Measurements from ENCODE around the gene TXNRD2. TPM values are rescaled to one million over a fixed set of nuclear protein-coding genes. Genes with fewer than 3 reads are reported as not detected.

The TXNRD2 gene
- total RNA-seq, 1 experiment from 2014 or later = 19.7 TPM

GRCh38 chr22:19876314-19876940 is 65.2 kb downstream of the TXNRD2 start:
- Histone ChIP-seq H3K9me3 (ENCODE audit: control insufficient read depth in 1 of 2, insufficient read depth in 1 of 2, low read depth in 1 of 2, low read length in 2 of 2) (no peaks in the 10 kb centered on the region), H3K79me2 (ENCODE audit: insufficient read depth, low read length) (no peaks in the 10 kb centered on the region), H4K20me1 (ENCODE audit: insufficient read depth) (no peaks in the 10 kb centered on the region), H3K4me3 (replicated peaks in 1 of 2; ENCODE audit: low read depth in 1 of 2, low read length in 2 of 2) (no peak overlapping the region), H3K4me2 (ENCODE audit: low read length) (no peak overlapping the region), H3K9ac (ENCODE audit: low read length) (no peak overlapping the region), H3K9me2 (ENCODE audit: insufficient read depth) (no peaks in the 10 kb centered on the region), H3K4me1 (ENCODE audit: control insufficient read depth in 1 of 2, insufficient read depth in 2 of 2, low read length in 2 of 2) (peaks cover 10 to 19% of the 10 kb centered on the region in 2 experiments), H3K36me3 (ENCODE audit: control insufficient read depth in 1 of 2, insufficient read depth in 2 of 2, low read length in 2 of 2) (no peaks in the 10 kb centered on the region), H3K27me3 (ENCODE audit: insufficient read depth, low read length) (no peaks in the 10 kb centered on the region), H3K27ac (ENCODE audit: low read depth, low read length) (no peak overlapping the region), H2AFZ (ENCODE audit: low read depth, low read length, poor library complexity, severe bottlenecking) (no peak overlapping the region)
- ChIA-PET RAD21 (ENCODE audit: low non-redundant PET in 1 of 2, low total read pairs in 2 of 2, uncharacterized antibody in 2 of 2, unreplicated experiment in 2 of 2) (no interaction called here), CTCF (no interaction called here), POLR2A (no interaction called here)
- DNase-seq (ENCODE audit: low read depth, low spot score) (no peak), ATAC-seq (no peak)
- TF ChIP-seq POLR2A (IDR thresholded peaks at IDR 0.05; ENCODE audit: borderline replicate concordance, extremely low read depth, insufficient read depth, insufficient read length) = no peak
- no peak for TF ChIP-seq SRF (IDR thresholded peaks at IDR 0.05; ENCODE audit: low read depth)
- TF ChIP-seq, protein P1, sequence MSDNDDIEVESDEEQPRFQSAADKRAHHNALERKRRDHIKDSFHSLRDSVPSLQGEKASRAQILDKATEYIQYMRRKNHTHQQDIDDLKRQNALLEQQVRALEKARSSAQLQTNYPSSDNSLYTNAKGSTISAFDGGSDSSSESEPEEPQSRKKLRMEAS (IDR thresholded peaks at IDR 0.05) = no peak
- no peak for TF ChIP-seq SP1 (IDR thresholded peaks at IDR 0.05; ENCODE audit: low read depth)
- TF ChIP-seq ZBTB33 (IDR thresholded peaks at IDR 0.05; ENCODE audit: extremely low read depth, insufficient replicate concordance, low read length) = no peak
- no TSS peak for BruUV-seq (replicated peaks)
- intact Hi-C loops (cut with micrococcal nuclease) = no loop called here

- POLR2A ChIA-PET = no interaction called here
- Histone ChIP-seq H2AFZ (ENCODE audit: low read depth, low read length, poor library complexity, severe bottlenecking) (no peak overlapping the region), H4K20me1 (ENCODE audit: insufficient read depth) (no peaks in the 10 kb centered on the region), H3K36me3 (ENCODE audit: control insufficient read depth in 1 of 2, insufficient read depth in 2 of 2, low read length in 2 of 2) (no peaks in the 10 kb centered on the region), H3K9me3 (ENCODE audit: control insufficient read depth in 1 of 2, insufficient read depth in 1 of 2, low read depth in 1 of 2, low read length in 2 of 2) (no peaks in the 10 kb centered on the region), H3K9ac (ENCODE audit: low read length) (no peak overlapping the region), H3K9me2 (ENCODE audit: insufficient read depth) (no peaks in the 10 kb centered on the region), H3K27me3 (ENCODE audit: insufficient read depth, low read length) (no peaks in the 10 kb centered on the region), H3K27ac (ENCODE audit: low read depth, low read length) (no peak overlapping the region), H3K4me3 (replicated peaks in 1 of 2; ENCODE audit: low read depth in 1 of 2, low read length in 2 of 2) (no peak overlapping the region), H3K4me2 (ENCODE audit: low read length) (no peak overlapping the region), H3K79me2 (ENCODE audit: insufficient read depth, low read length) (no peaks in the 10 kb centered on the region), H3K4me1 (ENCODE audit: control insufficient read depth in 1 of 2, insufficient read depth in 2 of 2, low read length in 2 of 2) (peaks cover 5 to 12% of the 10 kb centered on the region in 2 experiments)
- TF ChIP-seq RAD21 (IDR thresholded peaks at IDR 0.05; ENCODE audit: low read depth) (no peak), TCF7L2 (IDR thresholded peaks at IDR 0.05; ENCODE audit: borderline replicate concordance, extremely low read depth, insufficient read depth, insufficient read length) (no peak), POLR2AphosphoS5 (IDR thresholded peaks at IDR 0.05; ENCODE audit: low read depth, low read length) (no peak), EZH2 (IDR thresholded peaks at IDR 0.05) (no peak), ZFX (IDR thresholded peaks at IDR 0.05) (no peak), JUND (IDR thresholded peaks at IDR 0.05) (no peak), EZH2phosphoT487 (IDR thresholded peaks at IDR 0.05; ENCODE audit: borderline replicate concordance) (no peak), CBX3 (IDR thresholded peaks at IDR 0.05; ENCODE audit: low read depth) (no peak), POLR2A (IDR thresholded peaks at IDR 0.05; ENCODE audit: borderline replicate concordance, extremely low read depth, insufficient read depth, insufficient read length) (no peak), SP1 (IDR thresholded peaks at IDR 0.05; ENCODE audit: low read depth) (no peak)
- TF ChIP-seq, protein P1 (IDR thresholded peaks at IDR 0.05) = no peak
- CTCF ChIA-PET = no interaction called here
- ATAC-seq = no peak
- intact Hi-C loops (cut with micrococcal nuclease) = no loop called here
- RAD21 ChIA-PET (ENCODE audit: low non-redundant PET in 1 of 2, low total read pairs in 2 of 2, uncharacterized antibody in 2 of 2, unreplicated experiment in 2 of 2) = no interaction called here
- BruUV-seq (replicated peaks) = no TSS peak
- DNase-seq (ENCODE audit: low read depth, low spot score) = no peak
Observed at GRCh38 chr22:19875531-19876313, 65.9 kb downstream of the TXNRD2 start.

Measured in HCT116 (cell line).